Calu3 (cell line): ENCODE measurements around the gene CCDC187. TPM values are rescaled to one million over a fixed set of nuclear protein-coding genes. Genes with fewer than 3 reads are reported as not detected.

Experiments
- BruUV-seq: library from RNA; stranded (reverse); fragments of 400-500 nt; replicated peaks from 2 replicates; lab custom pipeline; 2021; lab: Mats Ljungman, UMichigan
- CTCF ChIA-PET: fragments of 300-600 bp; sonication (Branson Sonifier 250); formaldehyde crosslinking; loops from one replicate; lab custom pipeline; 2022; ENCODE audit warnings: antibody characterized with exemption; lab: Charles Lee
- DNase-seq: peaks from one replicate; pipeline ENCODE4 v3.0.0; 2022
- H3K27ac Mint-ChIP-seq: one replicate; pipeline ENCODE4 v1.8.0; 2022; ENCODE audit warnings: mixed read lengths; ENCODE audit not compliant: unreplicated experiment
- H3K27me3 Mint-ChIP-seq: one replicate; pipeline ENCODE4 v1.8.0; 2022; ENCODE audit warnings: mixed read lengths; ENCODE audit not compliant: unreplicated experiment
- H3K36me3 Mint-ChIP-seq: one replicate; pipeline ENCODE4 v1.8.0; 2022; ENCODE audit warnings: mild to moderate bottlenecking, moderate library complexity, mixed read lengths; ENCODE audit not compliant: insufficient read depth, unreplicated experiment
- H3K4me1 Mint-ChIP-seq: one replicate; pipeline ENCODE4 v1.8.0; 2022; ENCODE audit warnings: mild to moderate bottlenecking, low read depth, mixed read lengths; ENCODE audit not compliant: unreplicated experiment
- H3K4me3 Mint-ChIP-seq: one replicate; pipeline ENCODE4 v1.8.0; 2022; ENCODE audit warnings: mild to moderate bottlenecking, low read depth, moderate library complexity, mixed read lengths; ENCODE audit not compliant: unreplicated experiment
- H3K9me3 Mint-ChIP-seq: one replicate; pipeline ENCODE4 v1.8.0; 2022; ENCODE audit warnings: low read depth, mixed read lengths; ENCODE audit not compliant: unreplicated experiment
- CTCF ChIP-seq: fragments of 200-600 bp; IDR thresholded peaks from one replicate; pipeline ENCODE4 v1.8.0; 2022; ENCODE audit warnings: antibody characterized with exemption; ENCODE audit not compliant: unreplicated experiment
- intact Hi-C: fragments of 100-400 bp; cut with micrococcal nuclease; formaldehyde crosslinking; loops from one replicate; pipeline ENCODE4 v1.10.0; 2022; ENCODE audit not compliant: unreplicated experiment
- total RNA-seq: library from RNA; stranded (reverse); gene quantifications from 2 replicates; pipeline ENCODE4 v1.2.3, GENCODE V29; 2022

The CCDC187 gene
- total RNA-seq, 1 experiment from 2014 or later, result 0.73 TPM

GRCh38 chr9:136246849-136247550 lies 56.9 kb downstream of the CCDC187 start:
- CTCF ChIA-PET, result no interaction called here
- peaks cover 42% of the 10 kb centered on the region for H3K27me3 Mint-ChIP-seq
- no peak overlapping the region for H3K27ac Mint-ChIP-seq
- peaks cover 22% of the 10 kb centered on the region for H3K36me3 Mint-ChIP-seq
- H3K4me3 Mint-ChIP-seq, result no peak overlapping the region
- no TSS peak for BruUV-seq
- H3K4me1 Mint-ChIP-seq, result peaks cover 23% of the 10 kb centered on the region
- DNase-seq, result no peak
- no peak for TF ChIP-seq CTCF
- intact Hi-C loops, result no loop called here
- no peaks in the 10 kb centered on the region for H3K9me3 Mint-ChIP-seq

GRCh38 chr9:136245219-136246150 lies 58.4 kb downstream of the CCDC187 start, which contains the start of gene QSOX2:
TSS of gene QSOX2 (minus strand) at chr9:136245812. CDS start at chr9:136245803, 9 bp downstream.
- Mint-ChIP-seq H3K4me3 (peak within 1 kb of the TSS; percentile 86), H3K27me3 (peaks cover 34% of the 10 kb centered on the region), H3K36me3 (peaks cover 22% of the 10 kb centered on the region), H3K4me1 (peaks cover 23% of the 10 kb centered on the region), H3K9me3 (no peaks in the 10 kb centered on the region), H3K27ac (peak within 1 kb of the TSS; percentile 82)
- peak; percentile 75 for DNase-seq
- no peak for TF ChIP-seq CTCF
- intact Hi-C loops, result no loop called here
- no TSS peak for BruUV-seq
- CTCF ChIA-PET, result no interaction called here

DNA sequence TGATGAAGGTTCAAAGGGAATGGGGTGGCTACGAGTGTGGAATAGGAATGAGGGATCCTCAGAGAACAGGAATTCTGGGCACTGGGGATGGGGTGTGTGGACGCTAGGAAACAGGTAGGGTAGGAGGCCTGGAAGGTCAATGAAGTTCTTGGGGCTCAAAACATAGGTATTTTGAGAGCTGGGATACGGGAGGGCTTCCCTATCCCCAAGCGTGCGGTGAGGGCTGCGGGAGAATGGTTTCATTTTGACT lies 59.0 kb downstream of the CCDC187 start:
- Mint-ChIP-seq H3K27ac (peak overlapping the region; percentile 82), H3K4me1 (peaks cover 23% of the 10 kb centered on the region), H3K27me3 (peaks cover 28% of the 10 kb centered on the region), H3K36me3 (peaks cover 22% of the 10 kb centered on the region), H3K9me3 (no peaks in the 10 kb centered on the region), H3K4me3 (peak overlapping the region; percentile 86)
- BruUV-seq, result no TSS peak
- no peak for DNase-seq
- TF ChIP-seq CTCF, result no peak
- intact Hi-C loops, result no loop called here
- CTCF ChIA-PET, result no interaction called here

GRCh38 chr9:136244122-136244968 lies 59.5 kb downstream of the CCDC187 start:
- H3K4me3 Mint-ChIP-seq, result peak overlapping the region; percentile 86
- DNase-seq, result no peak
- peaks cover 23% of the 10 kb centered on the region for H3K4me1 Mint-ChIP-seq
- CTCF ChIA-PET, result no interaction called here
- H3K27ac Mint-ChIP-seq, result peak overlapping the region; percentile 82
- no peaks in the 10 kb centered on the region for H3K9me3 Mint-ChIP-seq
- TSS peak; percentile 60 for BruUV-seq
- no peak for TF ChIP-seq CTCF
- H3K27me3 Mint-ChIP-seq, result peaks cover 22% of the 10 kb centered on the region
- intact Hi-C loops, result no loop called here
- peaks cover 22% of the 10 kb centered on the region for H3K36me3 Mint-ChIP-seq
